GM23248 (cell line): ENCODE results near the gene CLGN.

ENCODE experiments used
- EZH2 ChIP-seq: fragments of 200-600 bp; sonication (generic); IDR thresholded peaks from 2 replicates; pipeline ENCODE4 v1.6.1; 2018; ENCODE audit warnings: antibody characterized with exemption, mild to moderate bottlenecking; ENCODE audit not compliant: insufficient read depth, poor library complexity, severe bottlenecking
- EZH2phosphoT487 ChIP-seq: fragments of 200-600 bp; sonication (generic); IDR thresholded peaks from 2 replicates; pipeline ENCODE4 v1.6.1; 2018; ENCODE audit warnings: antibody characterized with exemption, moderate library complexity, mild to moderate bottlenecking, low read depth; ENCODE audit not compliant: insufficient read depth

DNA sequence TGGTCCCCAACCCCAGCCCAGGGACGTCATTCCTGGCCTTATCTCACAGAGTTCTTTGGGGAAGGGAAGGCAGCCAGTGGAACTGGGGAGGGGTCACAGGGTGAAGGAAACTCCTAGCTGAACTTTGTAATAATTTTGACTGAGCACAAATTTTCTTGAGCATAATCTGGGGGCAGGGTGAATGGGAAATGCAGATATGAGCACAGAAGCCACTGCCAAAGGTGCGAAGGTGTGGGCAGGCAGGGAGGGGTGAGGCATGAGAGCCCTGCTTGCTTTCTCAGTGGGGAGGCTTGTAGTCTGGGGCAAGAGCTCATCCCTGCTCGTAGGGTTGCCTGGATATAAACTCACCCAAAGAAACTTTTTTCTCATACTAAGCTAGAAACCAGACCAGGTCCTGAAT is 35.7 kb upstream of the CLGN start:
- TF ChIP-seq EZH2 = no peak
- TF ChIP-seq EZH2phosphoT487 = no peak
